HL-60 (cell line): Measurements from ENCODE around the gene DNAJC6.

Experiments
- DNase-seq, 2 experiments: peaks; one replicate each; pipeline ENCODE4 v3.0.0-alpha.2; 2010 to 2020; ENCODE audit warnings: low read depth in 1 of 2, low spot score in 1 of 2
- H3K27ac ChIP-seq: fragments of 250-450 bp; sonication (Bioruptor Pico); replicated peaks from 2 replicates; pipeline ENCODE4 v1.5.1; 2020; ENCODE audit warnings: mild to moderate bottlenecking, moderate library complexity
- H3K27me3 ChIP-seq: fragments of 250-450 bp; sonication (Bioruptor Pico); 2 replicates; pipeline ENCODE4 v1.5.1; 2021; ENCODE audit warnings: mild to moderate bottlenecking, moderate library complexity; ENCODE audit not compliant: insufficient read depth, poor library complexity, severe bottlenecking
- H3K4me3 ChIP-seq: replicated peaks from 2 replicates; pipeline ENCODE4 v1.5.1; 2011; ENCODE audit warnings: mild to moderate bottlenecking, control low read depth, low read length; ENCODE audit not compliant: insufficient read depth
- CTCF ChIP-seq: IDR thresholded peaks from one replicate; pipeline ENCODE4 v1.5.1; 2011; ENCODE audit warnings: low read length, control low read depth, inconsistent platforms; ENCODE audit not compliant: insufficient read depth
- GABPA ChIP-seq: IDR thresholded peaks from 2 replicates; pipeline ENCODE4 v1.6.1; 2012; ENCODE audit warnings: low read depth
- POLR2AphosphoS5 ChIP-seq: IDR thresholded peaks from 2 replicates; pipeline ENCODE4 v1.6.1; 2012; ENCODE audit warnings: low read depth
- REST ChIP-seq: IDR thresholded peaks from 2 replicates; pipeline ENCODE4 v1.6.1; 2012; ENCODE audit warnings: low read depth; ENCODE audit not compliant: insufficient replicate concordance
- SPI1 ChIP-seq: IDR thresholded peaks from 2 replicates; pipeline ENCODE4 v1.6.1; 2012; ENCODE audit warnings: low read depth, mild to moderate bottlenecking, borderline replicate concordance

Gene DNAJC6

GRCh38 chr1:65412984-65413375, 103.6 kb downstream of the DNAJC6 start:
- Histone ChIP-seq H3K4me3 (no peak overlapping the region), H3K27ac (no peak overlapping the region), H3K27me3 (peaks cover 8% of the 10 kb centered on the region)
- TF ChIP-seq GABPA, result no peak
- TF ChIP-seq REST, result no peak
- no peak for TF ChIP-seq CTCF
- TF ChIP-seq SPI1, result no peak
- TF ChIP-seq POLR2AphosphoS5, result no peak
- DNase-seq, result no peak

- Histone ChIP-seq H3K27me3 (peaks cover 8% of the 10 kb centered on the region), H3K27ac (no peak overlapping the region), H3K4me3 (no peak overlapping the region)
- TF ChIP-seq GABPA (no peak), CTCF (no peak), REST (no peak), SPI1 (no peak), POLR2AphosphoS5 (no peak)
- DNase-seq, result no peak
Measured at GRCh38 chr1:65414538-65414937, 105.2 kb downstream of the DNAJC6 start.

- H3K27me3 ChIP-seq, result peaks cover 8% of the 10 kb centered on the region
- DNase-seq, result no peak
- H3K4me3 ChIP-seq, result no peak overlapping the region
- no peak for TF ChIP-seq CTCF
- TF ChIP-seq GABPA, result no peak
- TF ChIP-seq REST, result no peak
- TF ChIP-seq POLR2AphosphoS5, result no peak
- no peak for TF ChIP-seq SPI1
- no peak overlapping the region for H3K27ac ChIP-seq
Measured at GRCh38 chr1:65416767-65417166, 107.4 kb downstream of the DNAJC6 start.
